HG03460 (cell line): Measurements from ENCODE around the gene FBXL16.
"Not testable (repeated sequence)": the region's sequence is repeated elsewhere in the genome, so short reads cannot be mapped to it uniquely, and the experiment has no call there.

Experiments
- ATAC-seq: cut with Tn5 transposase; IDR thresholded peaks from one replicate; pipeline ENCODE4 v1.9.1; 2021; ENCODE audit not compliant: unreplicated experiment

The FBXL16 gene

GRCh38 chr16:693766-694165, 11.8 kb downstream of the FBXL16 start:
- no peak for ATAC-seq

- ATAC-seq = no peak
Observed at GRCh38 chr16:693364-693763, 12.2 kb downstream of the FBXL16 start.

GRCh38 chr16:692356-693108, 13.1 kb downstream of the FBXL16 start:
- no peak for ATAC-seq

GRCh38 chr16:691242-691641, 14.4 kb downstream of the FBXL16 start:
- ATAC-seq = not testable (repeated sequence)

GRCh38 chr16:689175-689897, 16.3 kb downstream of the FBXL16 start:
- ATAC-seq = no peak

- no peak for ATAC-seq
Observed at GRCh38 chr16:687499-687898, 18.1 kb downstream of the FBXL16 start.

- ATAC-seq = no peak
Observed at GRCh38 chr16:686459-687260, 18.9 kb downstream of the FBXL16 start.

GRCh38 chr16:685967-686366, 19.6 kb downstream of the FBXL16 start:
- ATAC-seq = no peak

- no peak for ATAC-seq
Observed at GRCh38 chr16:684961-685696, 20.5 kb downstream of the FBXL16 start.

GRCh38 chr16:684071-684794, 21.4 kb downstream of the FBXL16 start, which contains the start of gene JMJD8:
Gene JMJD8, minus strand, starts transcription at chr16:684334. Its CDS starts 15 bp downstream, at chr16:684319.
- peak; percentile 51 for ATAC-seq

GRCh38 chr16:683396-684070, 22.1 kb downstream of the FBXL16 start:
- ATAC-seq = no peak

- no peak for ATAC-seq
Observed at GRCh38 chr16:682493-683395, 22.9 kb downstream of the FBXL16 start.

GRCh38 chr16:681746-682427, 23.7 kb downstream of the FBXL16 start:
- ATAC-seq = no peak

GRCh38 chr16:680967-681745, 24.4 kb downstream of the FBXL16 start:
- no peak for ATAC-seq

GRCh38 chr16:680625-680945, 25.0 kb downstream of the FBXL16 start:
- ATAC-seq = no peak

- no peak for ATAC-seq
Observed at GRCh38 chr16:679814-680624, 25.6 kb downstream of the FBXL16 start, which contains the start of gene STUB1. Gene STUB1, plus strand, starts transcription at chr16:680410. Its CDS starts 116 bp downstream, at chr16:680526.
